H1 (cell line): ENCODE results near the gene DEDD2. TPM values are rescaled to one million over a fixed set of nuclear protein-coding genes. Genes with fewer than 3 reads are reported as not detected.

Source experiments
- BACH1 ChIP-seq: IDR thresholded peaks from 2 replicates; pipeline ENCODE4 v1.6.1; 2012; ENCODE audit warnings: low read length, improper control_type of control experiment
- BCL11A ChIP-seq, 2 experiments: IDR thresholded peaks; one replicate each; pipeline ENCODE4 v1.6.1; 2011; ENCODE audit warnings: low read depth in 2 of 2, low read length in 2 of 2, mild to moderate bottlenecking in 2 of 2
- CBX8 ChIP-seq: fragments of 300-800, 300-1000 bp; sonication (generic); IDR thresholded peaks from 2 replicates; pipeline ENCODE4 v1.7.1; 2016; ENCODE audit warnings: low read depth, low read length, borderline replicate concordance
- CHD2 ChIP-seq: IDR thresholded peaks from 2 replicates; pipeline ENCODE4 v1.6.1; 2012; ENCODE audit warnings: low read length, improper control_type of control experiment
- CREB1 ChIP-seq: IDR thresholded peaks from 2 replicates; pipeline ENCODE4 v1.6.1; 2012; ENCODE audit warnings: inconsistent platforms
- EGR1 ChIP-seq: IDR thresholded peaks from 2 replicates; pipeline ENCODE4 v1.6.1; 2011; ENCODE audit warnings: low read depth, low read length, borderline replicate concordance
- FOSL1 ChIP-seq: IDR thresholded peaks from 2 replicates; pipeline ENCODE4 v1.6.1; 2011; ENCODE audit warnings: mild to moderate bottlenecking, low read depth, low read length, moderate library complexity; ENCODE audit not compliant: insufficient read depth
- GABPA ChIP-seq: IDR thresholded peaks from 2 replicates; pipeline ENCODE4 v1.6.1; 2011; ENCODE audit warnings: mild to moderate bottlenecking, low read length, moderate library complexity, borderline replicate concordance; ENCODE audit not compliant: insufficient read depth
- KDM4A ChIP-seq: IDR thresholded peaks from one replicate; pipeline ENCODE4 v1.7.1; 2012; ENCODE audit warnings: low read depth, mild to moderate bottlenecking, moderate library complexity, low read length, inconsistent platforms; ENCODE audit not compliant: severe bottlenecking
- POLR2AphosphoS5 ChIP-seq: IDR thresholded peaks from 2 replicates; pipeline ENCODE4 v1.6.1; 2011; ENCODE audit warnings: low read depth, low read length
- RNF2 ChIP-seq: fragments of 200-900, 300-1000 bp; sonication (generic); IDR thresholded peaks from 2 replicates; pipeline ENCODE4 v1.7.1; 2016; ENCODE audit warnings: borderline replicate concordance, low read depth, mild to moderate bottlenecking, antibody characterized with exemption, low read length; ENCODE audit not compliant: poor library complexity, severe bottlenecking; ENCODE audit errors: missing control alignments
- RXRA ChIP-seq: IDR thresholded peaks from 2 replicates; pipeline ENCODE4 v1.6.1; 2011; ENCODE audit warnings: low read depth, mild to moderate bottlenecking, low read length, moderate library complexity; ENCODE audit not compliant: insufficient read depth
- SIN3A ChIP-seq, 2 experiments: IDR thresholded peaks in 1 of 2; conservative IDR thresholded peaks in 1 of 2; 2 replicates each; pipeline ENCODE4 v1.6.1; 2011 to 2012; ENCODE audit warnings: low read length in 2 of 2, improper control_type of control experiment in 1 of 2, low read depth in 1 of 2, mild to moderate bottlenecking in 1 of 2
- SP1 ChIP-seq: IDR thresholded peaks from 2 replicates; pipeline ENCODE4 v1.6.1; 2011; ENCODE audit warnings: low read depth, low read length
- SP2 ChIP-seq: IDR thresholded peaks from 2 replicates; pipeline ENCODE4 v1.6.1; 2012; ENCODE audit warnings: mild to moderate bottlenecking, low read length, inconsistent platforms
- SUZ12 ChIP-seq: fragments of 200-600 bp; sonication (generic); IDR thresholded peaks from 2 replicates; pipeline ENCODE4 v1.6.1; 2012; ENCODE audit warnings: mild to moderate bottlenecking, inconsistent platforms, low read length, moderate library complexity, mixed read lengths
- TAF1 ChIP-seq: IDR thresholded peaks from 2 replicates; pipeline ENCODE4 v1.6.1; 2011; ENCODE audit warnings: mild to moderate bottlenecking, low read depth, low read length
- TBP ChIP-seq: IDR thresholded peaks from 2 replicates; pipeline ENCODE4 v1.6.1; 2011; ENCODE audit warnings: low read depth, low read length, improper control_type of control experiment
- TCF12 ChIP-seq: IDR thresholded peaks from 2 replicates; pipeline ENCODE4 v1.6.1; 2011; ENCODE audit warnings: low read depth, mild to moderate bottlenecking, low read length
- TEAD4 ChIP-seq: IDR thresholded peaks from 2 replicates; pipeline ENCODE4 v1.6.1; 2012; ENCODE audit warnings: low read depth, low read length, inconsistent platforms, mixed read lengths
- ZNF274 ChIP-seq: IDR thresholded peaks from 2 replicates; pipeline ENCODE4 v1.7.0; 2012; ENCODE audit warnings: low read length, borderline replicate concordance; ENCODE audit errors: extremely low read depth
- polyA plus RNA-seq, 7 experiments: library from polyadenylated mRNA; depleted of rRNA in 3 of 7; stranded (reverse) in 5 of 7; unstranded in 2 of 7; fragments of >200 nt in 5 of 7; fragments of 200-250 nt in 2 of 7; gene quantifications; 1 replicate in 5 of 7; 2 replicates in 1 of 7; 4 replicates in 1 of 7; pipeline versions ENCODE4 v1.2.1 to v1.2.3, GENCODE V29; 2011 to 2013; ENCODE audit warnings: missing spikeins in 2 of 7, mixed read lengths in 2 of 7
- total RNA-seq: library from RNA; stranded (reverse); fragmentation: NEBNext Ultra II Directional; extraction: Animal tissue kit (Norgen Biotek cat#: 25700); gene quantifications from 2 replicates; pipeline ENCODE4 v1.2.1, GENCODE V29; 2021

The DEDD2 gene
- total and polyA plus RNA-seq, 2 of the 8 experiments (the other 6 are each of a cell fraction or from before 2014, with no cell fraction given): 37.8 to 65.0 TPM

GRCh38 chr19:42254850-42255765 lies 37.6 kb upstream of the DEDD2 start, which contains the start of gene ERF (continued):
- TF ChIP-seq TAF1: peak; percentile 73
- peak; percentile 94 for TF ChIP-seq CREB1
- peak; percentile 97 for TF ChIP-seq EGR1
- TF ChIP-seq ZNF274: no peak
- TF ChIP-seq BACH1: peak; percentile 24; the same call in 1 of the 2 replicates
- peak in 1 of 2 experiments; percentile 14; a peak in 1 of 4 replicates for TF ChIP-seq SIN3A (conservative IDR thresholded peaks at IDR 0.05 in 1 of 2, IDR thresholded peaks at IDR 0.05 in 1 of 2; ENCODE audit: low read depth in 1 of 2, low read length in 2 of 2)
- TF ChIP-seq TEAD4: no peak
- TF ChIP-seq POLR2AphosphoS5: peak; percentile 51; the same call in 1 of the 2 replicates
- no peak for TF ChIP-seq SP1
- 0 out of 2 replicates have a peak, but pooled peaks have one; percentile 64 for TF ChIP-seq RXRA
- no peak for TF ChIP-seq SP2
- no peak for TF ChIP-seq SUZ12
- no peak for TF ChIP-seq BCL11A (IDR thresholded peaks at IDR 0.05; ENCODE audit: low read depth in 2 of 2, low read length in 2 of 2)
- TF ChIP-seq TCF12: no peak
- no peak for TF ChIP-seq CHD2
- TF ChIP-seq FOSL1: no peak
- peak; percentile 63; the same call in 1 of the 2 replicates for TF ChIP-seq TBP
- TF ChIP-seq GABPA: no peak
- no peak for TF ChIP-seq RNF2
- TF ChIP-seq CBX8: no peak
- TF ChIP-seq KDM4A: peak; percentile 20
